ENCODE results near the gene GLS2.
"Not testable (repeated sequence)": the region's sequence is repeated elsewhere in the genome, so short reads cannot be mapped to it uniquely, and the experiment has no call there.

GLS2 gene

GRCh38 chr12:56448860-56449621 is 38.9 kb downstream of the GLS2 start, which contains the start of gene TIMELESS:
Gene TIMELESS (minus strand): TSS chr12:56449426. CDS start chr12:56434170, 15,256 bp downstream.
- DNase-seq (ENCODE audit: low spot score): peak; percentile 96

GRCh38 chr12:56443208-56443607 is 44.8 kb downstream of the GLS2 start:
- DNase-seq (ENCODE audit: low spot score): not testable (repeated sequence)

- DNase-seq (ENCODE audit: low spot score): no peak
Observed at GRCh38 chr12:56437430-56438176, 50.4 kb downstream of the GLS2 start.

- no peak for DNase-seq (ENCODE audit: low spot score)
Observed at GRCh38 chr12:56434828-56435227, 53.1 kb downstream of the GLS2 start.

- DNase-seq (ENCODE audit: low spot score): no peak
Observed at GRCh38 chr12:56431850-56432249, 56.1 kb downstream of the GLS2 start.

GRCh38 chr12:56431288-56431687 is 56.7 kb downstream of the GLS2 start:
- no peak for DNase-seq (ENCODE audit: low spot score)

- no peak for DNase-seq (ENCODE audit: low spot score)
Observed at GRCh38 chr12:56425940-56426438, 62.0 kb downstream of the GLS2 start.

- DNase-seq (ENCODE audit: low spot score): no peak
Observed at GRCh38 chr12:56425193-56425592, 62.8 kb downstream of the GLS2 start.
